Stimulated activated CD4-positive, alpha-beta T cell treated with anti-CD3 and anti-CD28 coated beads, Interleukin-12 subunit alpha, Interleukin-12 subunit beta, amount 100 ng/mL, for 24 hours (primary cell): Measurements from ENCODE around the gene CAMTA2.

Experiments
- DNase-seq, 2 experiments: peaks; one replicate each; pipeline ENCODE4 v3.0.0-alpha.2; 2020; ENCODE audit warnings: low read depth in 2 of 2

The CAMTA2 gene

DNA sequence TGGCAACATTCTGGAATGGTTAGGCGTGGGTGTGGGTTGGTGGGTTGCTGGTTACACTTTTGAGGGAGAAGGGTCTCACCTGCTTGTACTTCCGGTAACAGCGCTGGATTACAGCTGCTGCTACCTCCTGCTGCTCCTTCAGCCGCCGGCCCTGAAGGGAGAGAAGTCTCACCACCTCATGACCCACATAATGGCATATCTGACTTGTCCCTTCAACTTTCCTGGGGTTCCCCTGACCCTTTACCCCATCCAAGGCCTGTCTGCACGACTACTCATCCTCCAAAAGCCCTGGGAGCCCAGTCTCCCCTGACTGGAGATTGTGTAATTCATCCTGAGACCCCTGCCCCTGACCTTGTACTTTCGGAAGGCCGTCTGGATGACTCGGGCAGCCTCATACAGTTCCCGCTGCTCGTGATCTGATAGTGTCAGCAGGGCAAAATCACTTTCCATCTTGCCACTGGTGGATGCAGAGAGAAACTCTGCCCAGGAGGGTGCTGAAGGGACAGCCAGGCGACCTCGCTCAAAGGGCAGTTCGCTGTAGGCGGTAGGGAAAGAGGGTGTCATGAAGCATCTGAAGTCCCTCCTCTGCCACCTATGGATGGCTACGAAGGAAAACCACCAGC, 17.8 kb downstream of the CAMTA2 start:
- DNase-seq: no peak

DNA sequence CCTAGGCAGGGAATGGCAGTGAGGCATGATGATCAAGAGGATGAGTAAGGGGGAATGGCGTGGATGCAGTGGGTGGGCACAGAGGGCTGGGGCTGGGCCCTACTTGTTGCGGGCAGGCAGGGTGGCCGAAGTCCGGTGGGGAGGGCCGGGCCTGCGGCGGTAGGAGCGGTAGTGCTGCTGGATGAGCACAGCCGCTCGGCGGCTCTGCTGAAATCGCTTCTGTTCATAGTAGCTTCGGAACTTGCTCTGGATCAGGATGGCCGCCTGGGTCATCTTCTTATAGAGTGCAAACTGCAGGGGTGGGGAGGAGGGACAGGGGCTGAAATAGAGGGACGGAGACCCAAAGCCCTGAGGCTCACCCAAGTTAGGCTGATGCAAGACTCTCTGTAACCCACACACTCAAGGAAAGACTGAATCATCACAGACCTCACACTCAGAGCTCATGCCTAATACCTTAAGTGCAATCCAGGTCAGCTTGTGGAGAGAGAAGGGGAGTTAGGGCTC, 18.4 kb downstream of the CAMTA2 start:
- peak in 1 of 2 experiments; percentile 54 for DNase-seq

- no peak for DNase-seq
Observed at GRCh38 chr17:4968486-4969046, 18.9 kb downstream of the CAMTA2 start.

DNA sequence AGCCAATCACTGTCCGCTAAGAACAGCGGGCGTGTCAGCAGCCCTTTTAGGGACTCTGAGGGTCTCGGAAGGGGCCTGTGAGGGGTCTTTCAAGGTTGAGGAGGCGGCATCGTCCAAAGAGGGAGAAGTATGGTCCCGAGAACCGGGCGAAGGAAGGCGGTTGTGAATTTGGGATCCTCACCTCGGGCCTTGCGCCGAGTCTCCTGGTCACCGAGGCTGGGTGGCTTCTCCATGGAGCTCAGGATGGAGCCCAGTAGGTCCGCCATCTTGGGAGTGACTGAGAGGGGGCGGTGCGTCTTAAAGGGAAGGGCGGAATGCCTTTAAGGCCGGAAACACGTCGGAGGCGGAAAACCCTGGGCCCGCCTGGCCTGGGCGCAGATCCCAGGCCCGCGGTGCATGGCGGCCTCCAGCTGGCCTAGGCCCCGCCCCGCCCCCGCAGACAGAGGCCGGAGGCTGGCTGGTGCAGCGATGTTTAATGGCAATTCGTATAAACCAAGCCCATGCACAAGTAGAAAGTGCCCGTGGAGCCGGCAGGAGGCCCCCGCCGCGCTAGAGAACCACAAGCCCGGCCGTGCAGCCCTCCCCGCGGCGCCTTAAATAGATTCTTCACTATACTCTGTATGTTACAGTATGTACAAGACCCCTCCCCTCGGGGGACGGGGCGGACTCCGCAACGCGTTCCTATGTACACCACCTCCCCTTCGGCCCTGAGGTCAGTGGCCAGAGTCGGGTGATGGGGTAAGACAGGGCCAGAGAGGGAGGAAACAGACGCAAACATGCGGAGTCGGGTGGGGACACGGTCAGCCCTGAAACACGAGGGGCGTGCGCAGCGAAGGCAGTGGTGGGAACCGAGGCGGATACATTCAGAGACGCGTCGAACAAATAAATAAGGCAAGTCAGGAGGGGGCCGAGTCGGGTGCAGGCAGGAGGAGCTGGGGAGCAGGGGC, 19.7 kb downstream of the CAMTA2 start, which contains the start of gene SPAG7:
SPAG7 (minus strand) TSS at position 279 of the 947 bp plus-strand sequence; CDS start at position 266, 13 bp downstream.
- peak; percentile 89 for DNase-seq

- DNase-seq: peak; percentile 89 to 90
Observed at GRCh38 chr17:4966844-4967538, 20.5 kb downstream of the CAMTA2 start.

DNA sequence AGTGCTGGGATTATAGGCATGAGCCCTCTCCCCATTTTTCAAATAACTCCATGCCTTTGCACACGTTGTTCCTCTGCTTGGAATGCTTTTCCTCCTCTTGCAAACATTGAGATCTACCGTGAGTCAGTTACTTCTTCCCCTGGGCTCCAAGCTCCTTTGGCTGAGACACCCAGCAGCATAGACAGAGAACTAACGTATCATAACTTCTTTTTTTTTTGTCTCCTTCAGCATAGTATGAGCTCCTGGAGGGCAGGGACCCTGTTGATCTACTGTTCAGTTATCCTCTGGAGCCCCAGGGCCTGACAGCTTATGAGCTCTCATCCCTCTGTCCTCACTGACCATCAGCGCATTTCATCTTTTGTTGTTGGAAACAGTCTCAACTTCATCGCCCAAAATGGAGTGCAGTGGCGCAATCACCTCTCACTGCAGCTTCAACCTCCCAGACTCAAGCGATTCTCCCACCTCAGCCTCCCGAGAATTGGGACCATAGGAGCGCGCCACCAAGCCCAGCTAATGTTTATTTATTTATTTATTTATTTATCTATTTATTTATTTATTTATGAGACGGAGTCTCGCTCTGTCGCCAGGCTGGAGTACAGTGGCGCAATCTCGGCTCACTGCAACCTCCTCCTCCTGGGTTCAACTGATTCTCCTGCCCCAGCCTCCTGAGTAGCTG, 22.0 kb downstream of the CAMTA2 start:
- DNase-seq: no peak

DNA sequence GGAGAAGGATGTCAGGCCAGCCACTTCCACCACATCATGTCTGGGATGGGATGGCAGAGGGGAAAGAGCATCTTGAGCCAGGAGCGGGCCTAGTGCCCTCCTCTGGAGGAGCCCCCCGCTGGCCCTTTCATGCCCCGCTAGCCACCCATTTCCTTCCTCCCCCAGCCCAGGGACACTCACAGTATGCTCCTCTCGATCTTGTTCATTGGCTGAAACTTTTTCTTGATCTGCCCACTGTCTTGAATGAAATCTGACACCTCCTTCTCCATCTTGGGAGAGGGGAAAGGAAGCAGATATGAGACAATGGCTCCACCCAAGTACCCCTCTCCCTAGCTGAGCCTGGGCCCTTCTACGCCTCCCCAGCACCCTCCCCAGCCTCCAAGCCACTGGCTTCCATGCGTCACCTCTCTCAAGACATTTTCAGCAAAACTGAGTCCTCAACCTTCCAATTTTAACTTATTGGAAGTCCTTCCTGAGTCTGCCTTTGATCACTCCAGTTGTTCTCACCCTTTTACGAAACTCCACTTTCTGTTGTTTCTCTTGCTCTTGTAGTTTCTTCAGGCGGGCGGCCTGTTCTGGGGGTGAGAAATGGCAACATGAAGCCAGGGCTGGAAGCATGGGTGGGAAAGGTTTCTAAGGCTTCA, 27.1 kb downstream of the CAMTA2 start:
- DNase-seq: no peak

GRCh38 chr17:4959261-4959965, 28.1 kb downstream of the CAMTA2 start:
- DNase-seq: no peak

DNA sequence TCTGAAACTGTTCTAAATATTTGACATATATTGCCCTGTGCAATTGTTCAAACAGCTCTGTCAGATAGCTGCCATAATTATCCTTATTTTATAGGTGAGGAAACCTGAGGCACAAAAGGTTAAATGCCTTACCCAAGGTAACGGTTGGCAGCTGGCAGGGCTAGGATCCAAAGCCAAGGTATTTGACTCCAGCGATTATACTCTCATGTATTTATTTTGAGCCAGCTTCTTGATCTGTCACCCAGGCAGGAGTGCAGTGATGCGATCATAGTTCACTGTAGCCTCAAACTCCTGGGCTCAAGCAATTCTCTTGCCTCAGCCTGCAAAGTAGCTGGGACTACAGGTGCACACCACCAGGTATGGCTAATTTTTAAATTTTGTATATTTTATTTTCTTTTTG, 29.4 kb downstream of the CAMTA2 start:
- no peak for DNase-seq

- DNase-seq: no peak
Observed at GRCh38 chr17:4956493-4957061, 30.9 kb downstream of the CAMTA2 start.

- DNase-seq: no peak
Observed at GRCh38 chr17:4955091-4955490, 32.4 kb downstream of the CAMTA2 start.

- no peak for DNase-seq
Observed at GRCh38 chr17:4953451-4953961, 34.0 kb downstream of the CAMTA2 start.

- DNase-seq: no peak
Observed at GRCh38 chr17:4951486-4951885, 36.0 kb downstream of the CAMTA2 start.

DNA sequence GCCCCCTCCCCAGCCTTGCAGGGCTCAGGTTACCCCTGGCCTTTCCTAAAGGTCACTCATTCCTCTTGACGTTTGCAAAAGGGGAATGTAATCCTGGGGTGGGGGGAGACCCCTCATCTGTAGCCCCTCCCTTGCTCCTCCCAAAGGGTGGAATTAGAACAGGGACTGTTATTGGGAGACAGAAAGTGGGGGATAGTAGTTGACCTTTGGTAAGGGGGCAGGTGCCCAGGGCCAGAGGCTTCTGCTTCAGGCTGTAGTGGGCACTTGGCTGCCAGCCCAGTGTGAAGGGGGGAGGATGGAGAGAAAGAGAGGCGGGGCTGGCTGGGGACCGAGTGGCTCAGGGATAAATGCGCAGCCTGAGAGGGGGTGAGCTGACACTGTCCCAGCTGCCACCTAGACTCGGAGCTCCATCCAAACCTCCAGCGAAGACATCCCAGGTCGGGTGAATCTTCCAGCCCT, 36.7 kb downstream of the CAMTA2 start, which contains the start of gene ENO3:
ENO3 (plus strand) TSS at position 374 of the 459 bp plus-strand sequence. CDS start 711 bp downstream, outside the sequence.
- DNase-seq: no peak

DNA sequence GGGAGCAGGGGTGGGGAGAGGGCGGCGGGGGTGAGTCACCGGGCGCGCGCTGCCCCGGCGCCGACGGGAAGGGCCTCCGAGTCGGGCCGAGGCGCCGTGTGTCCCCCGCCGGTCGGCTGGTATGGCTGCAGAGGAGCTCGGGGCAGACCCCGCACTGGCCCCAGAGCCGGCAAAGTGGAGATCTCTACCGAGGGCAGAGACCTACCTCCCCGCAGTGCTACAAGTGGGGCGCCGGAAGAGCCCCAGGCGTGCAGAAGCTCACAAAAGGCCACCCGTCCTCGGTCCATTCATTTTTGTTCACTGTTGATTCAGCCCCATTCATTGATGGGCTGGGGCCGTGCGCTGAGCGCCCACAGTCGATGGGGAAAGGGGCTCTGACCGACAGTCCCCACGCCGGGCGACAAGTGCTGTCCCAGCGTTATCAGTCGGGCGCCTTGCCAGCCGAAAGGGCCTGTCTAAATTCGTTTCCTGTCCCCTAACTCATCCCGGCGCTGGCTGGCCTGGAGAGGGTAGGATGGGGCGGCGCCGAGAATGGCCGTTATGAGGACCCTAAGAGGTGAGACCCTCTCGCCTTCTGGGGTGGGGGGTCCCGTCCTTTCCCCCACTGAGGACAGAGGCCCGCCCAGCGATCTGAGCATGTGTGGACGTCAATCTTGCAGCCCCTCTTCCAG, 37.3 kb downstream of the CAMTA2 start:
- no peak for DNase-seq

- peak in 1 of 2 experiments; percentile 81 for DNase-seq
Observed at GRCh38 chr17:4949321-4950074, 38.0 kb downstream of the CAMTA2 start.

DNA sequence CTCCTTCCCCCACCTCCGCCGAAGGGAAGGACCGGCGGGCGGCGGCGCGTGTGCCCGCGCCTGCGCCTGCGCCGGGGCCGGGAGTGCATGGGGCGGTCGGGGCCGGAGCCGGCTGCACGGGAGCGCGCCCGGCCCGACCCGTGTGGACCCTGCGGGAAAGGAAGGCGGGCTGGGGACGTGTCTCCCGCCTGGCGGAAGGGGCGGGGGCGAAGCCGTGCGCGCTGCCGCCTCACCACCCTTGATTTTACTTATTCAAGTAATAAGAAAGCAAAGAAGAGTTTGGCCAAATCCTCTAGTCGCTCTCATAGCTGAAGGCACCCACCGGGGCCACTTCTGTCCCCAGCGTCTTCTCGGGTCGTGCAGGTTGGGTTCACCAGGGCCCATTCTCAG, 38.5 kb downstream of the CAMTA2 start:
- peak; percentile 60 to 64 for DNase-seq
